ENCODE measurements around the gene GAGE1. TPM values are rescaled to one million over a fixed set of nuclear protein-coding genes. Genes with fewer than 3 reads are reported as not detected.
"Not testable (repeated sequence)": the region's sequence is repeated elsewhere in the genome, so short reads cannot be mapped to it uniquely, and the experiment has no call there.

GAGE1 gene
- not detected for total RNA-seq

GRCh38 chrX:49598720-49599119, at the start of gene GAGE1:
Gene GAGE1, plus strand, starts transcription at chrX:49599020. Its CDS starts 1,155 bp downstream, at chrX:49600175.
- CTCF ChIA-PET; H3K4me3 Mint-ChIP-seq; POLR2A ChIA-PET; H3K4me1 Mint-ChIP-seq (ENCODE audit: low read depth); H3K9me3 Mint-ChIP-seq; H3K36me3 Mint-ChIP-seq (ENCODE audit: low read depth); DNase-seq; H3K27ac Mint-ChIP-seq; ATAC-seq; H3K27me3 Mint-ChIP-seq; intact Hi-C loops (cut with micrococcal nuclease): not testable (repeated sequence)

GRCh38 chrX:49550989-49551388, 47.8 kb upstream of the GAGE1 start, which contains the start of gene GAGE12E:
Gene GAGE12E, plus strand, starts transcription at chrX:49551289. Its CDS starts 1,155 bp downstream, at chrX:49552444.
- DNase-seq; H3K9me3 Mint-ChIP-seq; POLR2A ChIA-PET; H3K4me3 Mint-ChIP-seq; ATAC-seq; H3K27me3 Mint-ChIP-seq; intact Hi-C loops (cut with micrococcal nuclease); CTCF ChIA-PET; H3K4me1 Mint-ChIP-seq (ENCODE audit: low read depth); H3K27ac Mint-ChIP-seq; H3K36me3 Mint-ChIP-seq (ENCODE audit: low read depth): not testable (repeated sequence)

- H3K9me3 Mint-ChIP-seq; POLR2A ChIA-PET; CTCF ChIA-PET; H3K4me3 Mint-ChIP-seq; DNase-seq; H3K36me3 Mint-ChIP-seq (ENCODE audit: low read depth); ATAC-seq; H3K27ac Mint-ChIP-seq; H3K27me3 Mint-ChIP-seq; H3K4me1 Mint-ChIP-seq (ENCODE audit: low read depth); intact Hi-C loops (cut with micrococcal nuclease): not testable (repeated sequence)
Observed at GRCh38 chrX:49560542-49560941, 38.3 kb upstream of the GAGE1 start, which contains the start of gene GAGE12F. Gene GAGE12F, plus strand, starts transcription at chrX:49560842. Its CDS starts 1,155 bp downstream, at chrX:49561997.

- H3K4me1 Mint-ChIP-seq (ENCODE audit: low read depth); H3K27ac Mint-ChIP-seq; H3K36me3 Mint-ChIP-seq (ENCODE audit: low read depth); H3K27me3 Mint-ChIP-seq; CTCF ChIA-PET; H3K4me3 Mint-ChIP-seq; POLR2A ChIA-PET; ATAC-seq; intact Hi-C loops (cut with micrococcal nuclease); DNase-seq; H3K9me3 Mint-ChIP-seq: not testable (repeated sequence)
Observed at GRCh38 chrX:49568728-49569127, 30.1 kb upstream of the GAGE1 start.

GRCh38 chrX:49569152-49569551, 29.7 kb upstream of the GAGE1 start:
- intact Hi-C loops (cut with micrococcal nuclease); H3K27me3 Mint-ChIP-seq; H3K4me3 Mint-ChIP-seq; DNase-seq; POLR2A ChIA-PET; H3K4me1 Mint-ChIP-seq (ENCODE audit: low read depth); H3K27ac Mint-ChIP-seq; H3K9me3 Mint-ChIP-seq; ATAC-seq; H3K36me3 Mint-ChIP-seq (ENCODE audit: low read depth); CTCF ChIA-PET: not testable (repeated sequence)

- ATAC-seq; H3K36me3 Mint-ChIP-seq (ENCODE audit: low read depth); H3K4me3 Mint-ChIP-seq; H3K27ac Mint-ChIP-seq; CTCF ChIA-PET; intact Hi-C loops (cut with micrococcal nuclease); POLR2A ChIA-PET; H3K9me3 Mint-ChIP-seq; H3K4me1 Mint-ChIP-seq (ENCODE audit: low read depth); H3K27me3 Mint-ChIP-seq; DNase-seq: not testable (repeated sequence)
Observed at GRCh38 chrX:49570100-49570499, 28.7 kb upstream of the GAGE1 start, which contains the start of gene GAGE12G. Gene GAGE12G, plus strand, starts transcription at chrX:49570400. Its CDS starts 1,155 bp downstream, at chrX:49571555.

GRCh38 chrX:49579649-49580048, 19.2 kb upstream of the GAGE1 start, which contains the start of gene GAGE12H:
Gene GAGE12H, plus strand, starts transcription at chrX:49579949. Its CDS starts 1,155 bp downstream, at chrX:49581104.
- ATAC-seq; H3K36me3 Mint-ChIP-seq (ENCODE audit: low read depth); CTCF ChIA-PET: not testable (repeated sequence)

GRCh38 chrX:49589196-49589595, 9.6 kb upstream of the GAGE1 start, which contains the start of gene GAGE2A:
Gene GAGE2A, plus strand, starts transcription at chrX:49589496. Its CDS starts 1,155 bp downstream, at chrX:49590651.
- H3K4me1 Mint-ChIP-seq (ENCODE audit: low read depth); H3K27me3 Mint-ChIP-seq; H3K9me3 Mint-ChIP-seq; H3K36me3 Mint-ChIP-seq (ENCODE audit: low read depth); POLR2A ChIA-PET; H3K4me3 Mint-ChIP-seq; CTCF ChIA-PET; DNase-seq; ATAC-seq; intact Hi-C loops (cut with micrococcal nuclease); H3K27ac Mint-ChIP-seq: not testable (repeated sequence)

More at GRCh38 chrX:49579649-49580048, 19.2 kb upstream of the GAGE1 start, which contains the start of gene GAGE12H:
- H3K4me3 Mint-ChIP-seq; H3K9me3 Mint-ChIP-seq; H3K27me3 Mint-ChIP-seq; H3K27ac Mint-ChIP-seq; H3K4me1 Mint-ChIP-seq (ENCODE audit: low read depth); DNase-seq; POLR2A ChIA-PET; intact Hi-C loops (cut with micrococcal nuclease): not testable (repeated sequence)

- ATAC-seq; H3K36me3 Mint-ChIP-seq (ENCODE audit: low read depth); H3K4me1 Mint-ChIP-seq (ENCODE audit: low read depth); POLR2A ChIA-PET; H3K9me3 Mint-ChIP-seq; H3K27me3 Mint-ChIP-seq; intact Hi-C loops (cut with micrococcal nuclease); CTCF ChIA-PET; H3K4me3 Mint-ChIP-seq; DNase-seq; H3K27ac Mint-ChIP-seq: not testable (repeated sequence)
Observed at GRCh38 chrX:49589769-49590478, 8.9 kb upstream of the GAGE1 start.

GRCh38 chrX:49590488-49590887, 8.3 kb upstream of the GAGE1 start:
- H3K4me1 Mint-ChIP-seq (ENCODE audit: low read depth); H3K36me3 Mint-ChIP-seq (ENCODE audit: low read depth); H3K27me3 Mint-ChIP-seq; H3K9me3 Mint-ChIP-seq; intact Hi-C loops (cut with micrococcal nuclease); POLR2A ChIA-PET; CTCF ChIA-PET; H3K27ac Mint-ChIP-seq; ATAC-seq; H3K4me3 Mint-ChIP-seq; DNase-seq: not testable (repeated sequence)
